Mesothelial cell of epicardium (in vitro differentiated cells): ENCODE data around the gene MCAT. TPM values are rescaled to one million over a fixed set of nuclear protein-coding genes. Genes with fewer than 3 reads are reported as not detected.
A peak's percentile ranks its signal among the peaks of the same experiment; 100 is the strongest.

Source experiments
- DNase-seq, 2 experiments: peaks; one replicate each; pipeline ENCODE4 v3.0.0; 2021; ENCODE audit warnings: low spot score in 2 of 2; ENCODE audit not compliant: unreplicated experiment in 2 of 2
- H3K27ac Mint-ChIP-seq: 2 replicates; pipeline ENCODE4 v1.8.0; 2021; ENCODE audit warnings: mixed read lengths
- H3K27me3 Mint-ChIP-seq: 2 replicates; pipeline ENCODE4 v1.8.0; 2021; ENCODE audit warnings: low read depth, mixed read lengths
- H3K36me3 Mint-ChIP-seq: 2 replicates; pipeline ENCODE4 v1.8.0; 2021; ENCODE audit warnings: mixed read lengths
- H3K4me1 Mint-ChIP-seq: 2 replicates; pipeline ENCODE4 v1.8.0; 2021; ENCODE audit warnings: mixed read lengths
- H3K4me3 Mint-ChIP-seq: 2 replicates; pipeline ENCODE4 v1.8.0; 2021; ENCODE audit warnings: mild to moderate bottlenecking, moderate library complexity, mixed read lengths
- H3K9me3 Mint-ChIP-seq: 2 replicates; pipeline ENCODE4 v1.8.0; 2021; ENCODE audit warnings: mixed read lengths
- total RNA-seq: library from RNA; stranded (reverse); gene quantifications from 3 replicates; pipeline ENCODE4 v1.2.1, GENCODE V29; 2021
- TF ChIP-seq, protein P1 (sequence below): fragments of 200-600 bp; sonication (generic); IDR thresholded peaks from one replicate; pipeline ENCODE4 v1.5.0; 2021; ENCODE audit warnings: antibody characterized with exemption; ENCODE audit not compliant: unreplicated experiment

The MCAT gene
- total RNA-seq, 1 donor from 2014 or later: 18.1 TPM

DNA sequence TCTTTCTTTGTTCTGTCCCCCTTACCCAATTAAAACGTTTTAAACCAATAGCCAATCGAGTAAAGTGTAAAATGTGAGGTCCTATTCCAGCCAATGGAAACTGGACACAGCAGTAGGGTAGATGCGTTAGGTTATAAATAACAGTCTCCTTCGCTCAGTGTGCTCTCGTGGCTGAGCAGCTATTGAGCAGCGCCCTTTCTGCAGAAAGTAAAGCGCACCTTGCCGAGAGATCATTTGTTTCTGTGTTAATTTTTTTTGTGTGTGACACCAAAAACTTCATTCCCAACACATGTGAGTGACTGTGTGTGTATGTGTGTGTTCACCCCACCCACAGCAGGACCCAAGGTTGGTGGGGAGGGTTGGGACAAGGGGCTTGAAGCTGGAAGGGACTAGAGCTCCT, 46.8 kb downstream of the MCAT start:
- peaks cover 16% of the 10 kb centered on the region for H3K4me1 Mint-ChIP-seq
- TF ChIP-seq, protein P1, sequence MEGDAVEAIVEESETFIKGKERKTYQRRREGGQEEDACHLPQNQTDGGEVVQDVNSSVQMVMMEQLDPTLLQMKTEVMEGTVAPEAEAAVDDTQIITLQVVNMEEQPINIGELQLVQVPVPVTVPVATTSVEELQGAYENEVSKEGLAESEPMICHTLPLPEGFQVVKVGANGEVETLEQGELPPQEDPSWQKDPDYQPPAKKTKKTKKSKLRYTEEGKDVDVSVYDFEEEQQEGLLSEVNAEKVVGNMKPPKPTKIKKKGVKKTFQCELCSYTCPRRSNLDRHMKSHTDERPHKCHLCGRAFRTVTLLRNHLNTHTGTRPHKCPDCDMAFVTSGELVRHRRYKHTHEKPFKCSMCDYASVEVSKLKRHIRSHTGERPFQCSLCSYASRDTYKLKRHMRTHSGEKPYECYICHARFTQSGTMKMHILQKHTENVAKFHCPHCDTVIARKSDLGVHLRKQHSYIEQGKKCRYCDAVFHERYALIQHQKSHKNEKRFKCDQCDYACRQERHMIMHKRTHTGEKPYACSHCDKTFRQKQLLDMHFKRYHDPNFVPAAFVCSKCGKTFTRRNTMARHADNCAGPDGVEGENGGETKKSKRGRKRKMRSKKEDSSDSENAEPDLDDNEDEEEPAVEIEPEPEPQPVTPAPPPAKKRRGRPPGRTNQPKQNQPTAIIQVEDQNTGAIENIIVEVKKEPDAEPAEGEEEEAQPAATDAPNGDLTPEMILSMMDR: no peak
- H3K27me3 Mint-ChIP-seq: no peaks in the 10 kb centered on the region
- peaks cover 5% of the 10 kb centered on the region for H3K36me3 Mint-ChIP-seq
- DNase-seq: no peak
- H3K4me3 Mint-ChIP-seq: no peak overlapping the region
- H3K27ac Mint-ChIP-seq: no peak overlapping the region
- H3K9me3 Mint-ChIP-seq: peaks cover 8% of the 10 kb centered on the region

DNA sequence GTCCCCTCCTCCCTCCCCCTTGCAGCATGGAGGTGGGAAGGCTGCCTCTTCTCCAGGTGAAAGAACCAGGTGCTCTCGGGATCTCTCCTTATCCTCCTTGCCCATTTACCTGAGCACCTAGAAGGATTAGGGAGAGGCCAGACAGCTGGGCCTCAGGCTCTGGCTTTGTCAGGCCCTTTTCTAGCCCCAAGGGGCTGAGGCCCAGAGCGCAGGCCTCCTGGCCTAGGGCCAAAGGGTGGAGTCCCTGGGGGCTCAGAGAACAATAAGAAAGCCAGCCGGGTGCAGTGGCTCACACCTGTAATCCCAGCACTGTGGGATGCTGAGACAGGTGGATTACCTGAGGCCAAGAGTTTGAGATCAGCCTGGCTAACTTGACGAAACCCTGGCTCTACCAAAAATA, 48.6 kb downstream of the MCAT start:
- Mint-ChIP-seq H3K36me3 (peaks cover 5% of the 10 kb centered on the region), H3K4me3 (no peak overlapping the region), H3K27me3 (no peaks in the 10 kb centered on the region), H3K9me3 (peaks cover 8% of the 10 kb centered on the region), H3K4me1 (peaks cover 6% of the 10 kb centered on the region), H3K27ac (no peak overlapping the region)
- TF ChIP-seq, protein P1: no peak
- DNase-seq: no peak

DNA sequence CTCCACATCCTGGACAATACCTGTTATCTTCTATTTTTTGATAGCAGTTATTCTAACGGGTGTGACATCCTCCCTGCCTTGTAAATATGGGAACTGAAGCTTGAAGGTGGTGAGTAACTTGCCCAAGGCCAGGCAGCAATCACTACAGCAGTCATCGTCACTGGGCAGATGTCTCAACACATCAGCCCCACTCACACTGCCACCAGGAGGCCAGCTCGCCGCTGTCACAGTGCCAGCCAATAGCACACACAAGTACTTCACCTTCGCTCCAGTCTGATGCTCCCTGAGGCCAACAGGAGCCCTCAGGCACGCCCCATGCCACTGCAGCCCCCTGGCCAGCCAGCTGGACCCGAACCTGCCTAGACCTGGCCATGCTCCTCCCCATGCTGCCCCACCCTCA, 49.1 kb downstream of the MCAT start:
- no peak for DNase-seq
- no peaks in the 10 kb centered on the region for H3K27me3 Mint-ChIP-seq
- H3K27ac Mint-ChIP-seq: no peak overlapping the region
- H3K36me3 Mint-ChIP-seq: peaks cover 5% of the 10 kb centered on the region
- no peak overlapping the region for H3K4me3 Mint-ChIP-seq
- TF ChIP-seq, protein P1: no peak
- peaks cover 8% of the 10 kb centered on the region for H3K9me3 Mint-ChIP-seq
- H3K4me1 Mint-ChIP-seq: peaks cover 8% of the 10 kb centered on the region

DNA sequence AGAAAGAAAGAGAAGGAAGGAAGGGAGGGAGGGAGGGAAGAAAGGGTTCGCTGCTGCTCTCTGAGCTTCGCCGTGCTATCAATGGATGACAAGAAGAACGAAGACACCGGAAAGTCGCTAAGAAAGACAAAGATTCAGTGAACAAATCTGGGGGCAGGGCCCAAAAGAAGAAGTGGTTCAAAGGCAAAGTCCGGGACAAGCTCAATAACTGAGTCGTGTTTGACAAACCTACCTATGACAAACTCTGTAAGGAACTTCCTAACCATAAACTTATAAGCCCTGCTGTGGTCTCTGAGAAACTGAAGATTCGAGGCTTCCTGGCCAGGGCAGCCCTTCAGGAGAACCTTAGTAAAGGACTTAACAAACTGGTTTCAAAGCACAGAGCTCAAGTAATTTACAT, 51.1 kb downstream of the MCAT start:
- Mint-ChIP-seq H3K4me1 (peaks cover 9% of the 10 kb centered on the region), H3K36me3 (peaks cover 5% of the 10 kb centered on the region), H3K9me3 (peaks cover 8% of the 10 kb centered on the region), H3K27ac (peak overlapping the region; percentile 67), H3K27me3 (no peaks in the 10 kb centered on the region), H3K4me3 (no peak overlapping the region)
- TF ChIP-seq, protein P1: no peak
- DNase-seq: no peak

DNA sequence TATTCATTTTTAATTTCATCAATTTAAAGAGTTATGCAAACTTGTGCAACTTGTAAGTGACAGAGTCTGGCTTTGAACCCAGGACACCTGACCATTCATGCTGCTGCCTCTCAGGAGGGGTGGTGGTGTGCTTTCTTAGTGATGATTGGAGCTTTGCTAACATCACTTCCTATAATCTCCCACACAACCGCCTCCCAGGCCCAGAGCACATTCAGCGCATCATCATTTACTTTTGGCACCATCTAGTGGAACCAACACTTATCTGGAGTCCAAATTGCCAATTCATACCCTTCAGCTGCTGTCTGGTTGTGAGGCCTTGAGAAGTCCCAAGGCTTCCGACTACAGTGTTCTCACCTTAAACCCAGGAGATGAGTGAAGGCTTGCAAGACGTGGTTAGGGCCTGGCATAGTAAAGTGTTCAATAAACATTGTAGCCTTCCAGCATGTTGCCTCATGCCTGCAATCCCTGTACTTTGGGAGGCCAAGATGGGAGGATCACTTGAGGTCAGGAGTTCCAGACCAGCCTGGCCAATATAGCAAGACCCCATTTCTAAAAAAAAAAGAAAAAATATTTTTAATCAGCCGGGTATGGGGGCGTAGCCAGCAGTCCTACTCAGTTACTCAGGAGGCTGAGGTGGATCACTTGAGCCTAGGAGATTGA, 52.9 kb downstream of the MCAT start:
- Mint-ChIP-seq H3K36me3 (peaks cover 10% of the 10 kb centered on the region), H3K27me3 (no peaks in the 10 kb centered on the region), H3K4me1 (peaks cover 9% of the 10 kb centered on the region), H3K4me3 (peak overlapping the region; percentile 76), H3K9me3 (peaks cover 4% of the 10 kb centered on the region), H3K27ac (no peak overlapping the region)
- TF ChIP-seq, protein P1: no peak
- no peak for DNase-seq
